GM15510 (cell line): Measurements from ENCODE around the gene PTPRQ.

Experiments used
- POLR2A ChIP-seq: IDR thresholded peaks from 3 replicates; pipeline ENCODE4 v1.6.1; 2011; ENCODE audit warnings: borderline replicate concordance; ENCODE audit not compliant: insufficient read length; ENCODE audit errors: extremely low read depth

Gene PTPRQ

GRCh38 chr12:80443974-80444666 lies at the start of gene PTPRQ:
Gene PTPRQ (plus strand): TSS chr12:80444235. CDS start chr12:80444346, 111 bp downstream.
- no peak for TF ChIP-seq POLR2A

- no peak for TF ChIP-seq POLR2A
Measured at GRCh38 chr12:80400571-80400991, 43.5 kb upstream of the PTPRQ start.

GRCh38 chr12:80401191-80401590 lies 42.8 kb upstream of the PTPRQ start:
- TF ChIP-seq POLR2A, result no peak

- no peak for TF ChIP-seq POLR2A
Measured at GRCh38 chr12:80404629-80405028, 39.4 kb upstream of the PTPRQ start.

- no peak for TF ChIP-seq POLR2A
Measured at GRCh38 chr12:80406253-80406652, 37.8 kb upstream of the PTPRQ start.

GRCh38 chr12:80411787-80412186 lies 32.2 kb upstream of the PTPRQ start:
- TF ChIP-seq POLR2A, result no peak

- no peak for TF ChIP-seq POLR2A
Measured at GRCh38 chr12:80412343-80412953, 31.6 kb upstream of the PTPRQ start.

GRCh38 chr12:80413462-80413861 lies 30.6 kb upstream of the PTPRQ start:
- no peak for TF ChIP-seq POLR2A

- TF ChIP-seq POLR2A, result no peak
Measured at GRCh38 chr12:80415466-80415865, 28.6 kb upstream of the PTPRQ start.

GRCh38 chr12:80419644-80420043 lies 24.4 kb upstream of the PTPRQ start:
- TF ChIP-seq POLR2A, result no peak

- TF ChIP-seq POLR2A, result no peak
Measured at GRCh38 chr12:80420075-80420474, 24.0 kb upstream of the PTPRQ start.

GRCh38 chr12:80422550-80422949 lies 21.5 kb upstream of the PTPRQ start:
- TF ChIP-seq POLR2A, result no peak

GRCh38 chr12:80432061-80432460 lies 12.0 kb upstream of the PTPRQ start:
- no peak for TF ChIP-seq POLR2A

- no peak for TF ChIP-seq POLR2A
Measured at GRCh38 chr12:80441921-80442320, 2.1 kb upstream of the PTPRQ start.

GRCh38 chr12:80442426-80443222 lies 1.4 kb upstream of the PTPRQ start:
- TF ChIP-seq POLR2A, result no peak
